ENCODE measurements around the gene ANKRD28.
"Not testable (repeated sequence)": the region's sequence is repeated elsewhere in the genome, so short reads cannot be mapped to it uniquely, and the experiment has no call there.

ANKRD28 gene

GRCh38 chr3:15797642-15798303 is at the start of gene ANKRD28:
TSS of gene ANKRD28 (minus strand) at chr3:15797979. CDS start at chr3:15796521, 1,458 bp downstream.
- Histone ChIP-seq H3K9me3 (ENCODE audit: control insufficient read depth in 1 of 2, low read length in 2 of 2) (no peaks in the 10 kb centered on the region), H3K4me1 (ENCODE audit: control insufficient read depth in 1 of 2, insufficient read depth in 2 of 2, low read length in 2 of 2) (no peaks in the 10 kb centered on the region), H3K36me3 (ENCODE audit: control insufficient read depth in 1 of 2, insufficient read depth in 2 of 2, low read length in 2 of 2) (peaks cover 0 to 39% of the 10 kb centered on the region in 2 donors), H3K4me3 (ENCODE audit: low read depth in 1 of 2, low read length in 2 of 2) (peak within 1 kb of the TSS; percentile 57 to 75), H3K27me3 (ENCODE audit: low read depth, low read length) (no peaks in the 10 kb centered on the region), H3K27ac (ENCODE audit: low read length) (peak within 1 kb of the TSS; percentile 96)

- no peaks in the 10 kb centered on the region for H3K36me3 ChIP-seq (ENCODE audit: control insufficient read depth in 1 of 2, insufficient read depth in 2 of 2, low read length in 2 of 2)
- no peak overlapping the region for H3K4me3 ChIP-seq (ENCODE audit: low read depth in 1 of 2, low read length in 2 of 2)
- no peaks in the 10 kb centered on the region for H3K9me3 ChIP-seq (ENCODE audit: control insufficient read depth in 1 of 2, low read length in 2 of 2)
- H3K27me3 ChIP-seq (ENCODE audit: low read depth, low read length), result no peaks in the 10 kb centered on the region
- H3K4me1 ChIP-seq (ENCODE audit: control insufficient read depth in 1 of 2, insufficient read depth in 2 of 2, low read length in 2 of 2), result no peaks in the 10 kb centered on the region
- no peak overlapping the region for H3K27ac ChIP-seq (ENCODE audit: low read length)
Observed at GRCh38 chr3:15847239-15847638, 49.5 kb upstream of the ANKRD28 start.

- no peak overlapping the region for H3K27ac ChIP-seq (ENCODE audit: low read length)
- H3K36me3 ChIP-seq (ENCODE audit: control insufficient read depth in 1 of 2, insufficient read depth in 2 of 2, low read length in 2 of 2), result no peaks in the 10 kb centered on the region
- H3K4me3 ChIP-seq (ENCODE audit: low read depth in 1 of 2, low read length in 2 of 2), result no peak overlapping the region
- H3K27me3 ChIP-seq (ENCODE audit: low read depth, low read length), result no peaks in the 10 kb centered on the region
- peaks cover 0 to 1% of the 10 kb centered on the region in 2 donors for H3K9me3 ChIP-seq (ENCODE audit: control insufficient read depth in 1 of 2, low read length in 2 of 2)
- no peaks in the 10 kb centered on the region for H3K4me1 ChIP-seq (ENCODE audit: control insufficient read depth in 1 of 2, insufficient read depth in 2 of 2, low read length in 2 of 2)
Observed at GRCh38 chr3:15846606-15847005, 48.8 kb upstream of the ANKRD28 start.

GRCh38 chr3:15845475-15845874 is 47.7 kb upstream of the ANKRD28 start:
- H3K27me3 ChIP-seq (ENCODE audit: low read depth, low read length), result no peaks in the 10 kb centered on the region
- no peak overlapping the region for H3K4me3 ChIP-seq (ENCODE audit: low read depth in 1 of 2, low read length in 2 of 2)
- no peaks in the 10 kb centered on the region for H3K36me3 ChIP-seq (ENCODE audit: control insufficient read depth in 1 of 2, insufficient read depth in 2 of 2, low read length in 2 of 2)
- no peak overlapping the region for H3K27ac ChIP-seq (ENCODE audit: low read length)
- H3K9me3 ChIP-seq (ENCODE audit: control insufficient read depth in 1 of 2, low read length in 2 of 2), result peaks cover 0 to 4% of the 10 kb centered on the region in 2 donors
- H3K4me1 ChIP-seq (ENCODE audit: control insufficient read depth in 1 of 2, insufficient read depth in 2 of 2, low read length in 2 of 2), result no peaks in the 10 kb centered on the region

GRCh38 chr3:15844889-15845288 is 47.1 kb upstream of the ANKRD28 start:
- Histone ChIP-seq H3K27me3 (ENCODE audit: low read depth, low read length) (no peaks in the 10 kb centered on the region), H3K36me3 (ENCODE audit: control insufficient read depth in 1 of 2, insufficient read depth in 2 of 2, low read length in 2 of 2) (no peaks in the 10 kb centered on the region), H3K27ac (ENCODE audit: low read length) (no peak overlapping the region), H3K4me1 (ENCODE audit: control insufficient read depth in 1 of 2, insufficient read depth in 2 of 2, low read length in 2 of 2) (no peaks in the 10 kb centered on the region), H3K9me3 (ENCODE audit: control insufficient read depth in 1 of 2, low read length in 2 of 2) (peaks cover 0 to 7% of the 10 kb centered on the region in 2 donors), H3K4me3 (ENCODE audit: low read depth in 1 of 2, low read length in 2 of 2) (no peak overlapping the region)

- not testable (repeated sequence) for H3K27me3 ChIP-seq (ENCODE audit: low read depth, low read length)
Observed at GRCh38 chr3:15841091-15841973, 43.6 kb upstream of the ANKRD28 start.

GRCh38 chr3:15839568-15839967 is 41.8 kb upstream of the ANKRD28 start:
- Histone ChIP-seq H3K27me3 (ENCODE audit: low read depth, low read length) (no peaks in the 10 kb centered on the region), H3K4me1 (ENCODE audit: control insufficient read depth in 1 of 2, insufficient read depth in 2 of 2, low read length in 2 of 2) (no peaks in the 10 kb centered on the region), H3K36me3 (ENCODE audit: control insufficient read depth in 1 of 2, insufficient read depth in 2 of 2, low read length in 2 of 2) (no peaks in the 10 kb centered on the region), H3K9me3 (ENCODE audit: control insufficient read depth in 1 of 2, low read length in 2 of 2) (peaks cover 0 to 10% of the 10 kb centered on the region in 2 donors), H3K4me3 (ENCODE audit: low read depth in 1 of 2, low read length in 2 of 2) (no peak overlapping the region), H3K27ac (ENCODE audit: low read length) (no peak overlapping the region)

More at GRCh38 chr3:15841091-15841973, 43.6 kb upstream of the ANKRD28 start:
- not testable (repeated sequence) for H3K4me1 ChIP-seq (ENCODE audit: control insufficient read depth in 1 of 2, insufficient read depth in 2 of 2, low read length in 2 of 2); H3K27ac ChIP-seq (ENCODE audit: low read length); H3K36me3 ChIP-seq (ENCODE audit: control insufficient read depth in 1 of 2, insufficient read depth in 2 of 2, low read length in 2 of 2); H3K4me3 ChIP-seq (ENCODE audit: low read depth in 1 of 2, low read length in 2 of 2)
- H3K9me3 ChIP-seq (ENCODE audit: control insufficient read depth in 1 of 2, low read length in 2 of 2), result peaks cover 0 to 10% of the 10 kb centered on the region in 2 donors

- Histone ChIP-seq H3K4me3 (ENCODE audit: low read depth in 1 of 2, low read length in 2 of 2) (no peak overlapping the region), H3K36me3 (ENCODE audit: control insufficient read depth in 1 of 2, insufficient read depth in 2 of 2, low read length in 2 of 2) (no peaks in the 10 kb centered on the region), H3K4me1 (ENCODE audit: control insufficient read depth in 1 of 2, insufficient read depth in 2 of 2, low read length in 2 of 2) (no peaks in the 10 kb centered on the region), H3K27me3 (ENCODE audit: low read depth, low read length) (no peaks in the 10 kb centered on the region), H3K9me3 (ENCODE audit: control insufficient read depth in 1 of 2, low read length in 2 of 2) (no peaks in the 10 kb centered on the region), H3K27ac (ENCODE audit: low read length) (no peak overlapping the region)
Observed at GRCh38 chr3:15831927-15832326, 34.1 kb upstream of the ANKRD28 start.

- Histone ChIP-seq H3K36me3 (ENCODE audit: control insufficient read depth in 1 of 2, insufficient read depth in 2 of 2, low read length in 2 of 2) (no peaks in the 10 kb centered on the region), H3K9me3 (ENCODE audit: control insufficient read depth in 1 of 2, low read length in 2 of 2) (no peaks in the 10 kb centered on the region), H3K4me3 (ENCODE audit: low read depth in 1 of 2, low read length in 2 of 2) (no peak overlapping the region), H3K4me1 (ENCODE audit: control insufficient read depth in 1 of 2, insufficient read depth in 2 of 2, low read length in 2 of 2) (peaks cover 0 to 8% of the 10 kb centered on the region in 2 donors), H3K27me3 (ENCODE audit: low read depth, low read length) (no peaks in the 10 kb centered on the region), H3K27ac (ENCODE audit: low read length) (no peak overlapping the region)
Observed at GRCh38 chr3:15825016-15825415, 27.2 kb upstream of the ANKRD28 start.

- peaks cover 0 to 8% of the 10 kb centered on the region in 2 donors for H3K4me1 ChIP-seq (ENCODE audit: control insufficient read depth in 1 of 2, insufficient read depth in 2 of 2, low read length in 2 of 2)
- no peaks in the 10 kb centered on the region for H3K9me3 ChIP-seq (ENCODE audit: control insufficient read depth in 1 of 2, low read length in 2 of 2)
Observed at GRCh38 chr3:15823092-15823491, 25.3 kb upstream of the ANKRD28 start.

GRCh38 chr3:15822281-15822680 is 24.5 kb upstream of the ANKRD28 start:
- peaks cover 0 to 8% of the 10 kb centered on the region in 2 donors for H3K4me1 ChIP-seq (ENCODE audit: control insufficient read depth in 1 of 2, insufficient read depth in 2 of 2, low read length in 2 of 2)
- H3K36me3 ChIP-seq (ENCODE audit: control insufficient read depth in 1 of 2, insufficient read depth in 2 of 2, low read length in 2 of 2), result no peaks in the 10 kb centered on the region
- H3K27ac ChIP-seq (ENCODE audit: low read length), result no peak overlapping the region
- H3K4me3 ChIP-seq (ENCODE audit: low read depth in 1 of 2, low read length in 2 of 2), result no peak overlapping the region
- no peaks in the 10 kb centered on the region for H3K9me3 ChIP-seq (ENCODE audit: control insufficient read depth in 1 of 2, low read length in 2 of 2)
- no peaks in the 10 kb centered on the region for H3K27me3 ChIP-seq (ENCODE audit: low read depth, low read length)

More at GRCh38 chr3:15823092-15823491, 25.3 kb upstream of the ANKRD28 start:
- H3K4me3 ChIP-seq (ENCODE audit: low read depth in 1 of 2, low read length in 2 of 2), result no peak overlapping the region
- no peaks in the 10 kb centered on the region for H3K36me3 ChIP-seq (ENCODE audit: control insufficient read depth in 1 of 2, insufficient read depth in 2 of 2, low read length in 2 of 2)
- H3K27me3 ChIP-seq (ENCODE audit: low read depth, low read length), result no peaks in the 10 kb centered on the region
- H3K27ac ChIP-seq (ENCODE audit: low read length), result no peak overlapping the region

All from muscle layer of duodenum (tissue), 2 donors.